ACHN (cell line): ENCODE data around the gene DMPK.

Source experiments
- DNase-seq: peaks from one replicate; pipeline ENCODE4 v3.0.0-alpha.2; 2015
- in situ Hi-C: cut with HindIII; loops from 2 replicates; pipeline ENCODE4 v1.10.0; 2017; ENCODE audit warnings: low sequenced_read_pairs, low pct_ligation_motif_present, low pct_unique_long_range_greater_than_20kb

Gene DMPK

DNA sequence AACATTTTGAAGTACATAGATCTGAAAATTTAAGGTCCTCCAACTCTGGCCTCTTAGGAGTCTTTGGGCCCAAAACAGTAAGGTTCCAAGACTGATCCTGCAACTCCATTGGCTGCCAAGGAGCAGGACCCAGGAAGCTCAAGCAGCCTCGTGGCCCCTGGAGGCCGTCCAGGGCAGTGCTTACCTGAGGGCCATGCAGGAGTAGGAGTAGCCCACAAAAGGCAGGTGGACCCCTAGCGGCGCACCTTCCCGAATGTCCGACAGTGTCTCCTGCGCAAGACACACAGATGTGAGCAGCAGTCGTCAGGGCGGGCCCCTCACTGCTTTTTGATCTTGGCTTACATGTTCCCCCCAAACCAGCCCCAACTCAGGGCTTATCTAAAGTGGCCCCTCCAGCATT lies 7.5 kb downstream of the DMPK start:
- DNase-seq: no peak
- in situ Hi-C loops: no loop called here

DNA sequence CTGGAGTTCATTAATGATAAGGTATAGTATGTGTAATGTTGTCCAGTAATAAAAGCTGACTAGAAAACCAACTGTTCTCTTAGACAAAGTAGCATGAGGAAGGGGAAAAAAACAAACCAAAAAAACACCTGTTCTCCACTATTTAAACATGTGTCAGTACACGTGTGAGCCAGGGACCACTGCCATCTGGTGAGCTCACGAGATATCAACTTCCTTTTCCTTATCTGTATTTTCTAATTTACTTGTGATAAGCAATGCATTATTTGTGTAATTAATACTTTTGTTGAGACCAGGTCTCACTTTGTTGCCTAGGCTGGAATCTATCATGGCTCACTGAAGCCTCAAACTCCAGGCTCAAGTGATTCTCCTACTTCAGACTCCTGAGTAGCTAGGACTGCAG lies 8.9 kb downstream of the DMPK start:
- DNase-seq: no peak
- in situ Hi-C loops: no loop called here

DNA sequence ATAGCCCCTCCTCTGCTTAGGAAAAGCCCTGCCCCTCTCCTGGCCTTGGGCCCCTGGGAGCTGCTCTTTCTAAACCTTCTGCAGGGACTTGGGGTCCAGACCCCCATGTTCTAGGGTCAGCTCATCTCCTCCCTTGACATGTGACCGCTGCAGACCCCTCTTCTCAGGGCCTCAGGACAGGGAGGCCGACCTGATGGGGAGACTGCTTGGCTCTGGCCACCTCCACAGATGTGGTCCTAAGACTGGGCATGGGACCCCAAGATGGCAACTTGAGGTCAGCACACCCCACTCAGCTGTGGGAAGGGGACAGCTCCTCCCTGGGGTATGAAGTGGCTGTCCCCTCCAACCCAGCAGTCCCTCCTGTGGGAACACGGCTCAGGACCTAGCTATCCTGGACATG lies 9.4 kb downstream of the DMPK start:
- no peak for DNase-seq
- in situ Hi-C loops: no loop called here

DNA sequence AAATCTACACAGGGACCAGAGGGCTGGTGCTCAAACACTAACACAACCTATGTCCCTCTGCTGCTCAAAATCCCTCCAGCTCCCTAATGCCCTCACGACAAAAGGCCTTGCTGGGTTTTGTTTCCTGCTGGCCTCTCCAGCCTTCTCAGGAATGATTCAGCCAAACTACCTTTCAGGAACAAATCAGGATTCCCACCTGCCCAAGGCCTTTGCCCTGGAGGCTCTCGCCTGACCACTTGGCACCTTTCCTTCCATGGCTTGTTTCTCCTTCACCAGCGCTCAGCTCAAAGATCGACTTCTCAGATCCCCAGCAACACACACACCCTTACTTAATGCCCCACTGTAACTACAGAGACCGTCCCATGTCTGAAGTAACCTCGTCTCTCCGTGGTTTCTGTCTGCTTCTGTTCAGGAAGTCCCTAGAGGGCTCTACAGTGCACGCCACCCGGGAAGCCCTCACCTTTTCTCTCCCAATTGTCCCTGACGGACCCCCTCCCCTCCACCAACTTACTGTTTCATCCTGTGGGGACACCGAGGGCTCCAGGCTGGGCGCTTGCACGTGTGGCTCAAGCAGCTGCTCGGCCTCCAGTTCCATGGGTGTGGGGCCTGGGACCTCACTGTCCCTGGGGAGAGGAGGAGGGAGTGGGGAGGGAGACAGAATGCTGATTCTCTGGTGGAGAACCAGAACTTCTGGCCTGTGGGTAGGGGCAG lies 10.0 kb downstream of the DMPK start:
- in situ Hi-C loops: no loop called here
- no peak for DNase-seq

DNA sequence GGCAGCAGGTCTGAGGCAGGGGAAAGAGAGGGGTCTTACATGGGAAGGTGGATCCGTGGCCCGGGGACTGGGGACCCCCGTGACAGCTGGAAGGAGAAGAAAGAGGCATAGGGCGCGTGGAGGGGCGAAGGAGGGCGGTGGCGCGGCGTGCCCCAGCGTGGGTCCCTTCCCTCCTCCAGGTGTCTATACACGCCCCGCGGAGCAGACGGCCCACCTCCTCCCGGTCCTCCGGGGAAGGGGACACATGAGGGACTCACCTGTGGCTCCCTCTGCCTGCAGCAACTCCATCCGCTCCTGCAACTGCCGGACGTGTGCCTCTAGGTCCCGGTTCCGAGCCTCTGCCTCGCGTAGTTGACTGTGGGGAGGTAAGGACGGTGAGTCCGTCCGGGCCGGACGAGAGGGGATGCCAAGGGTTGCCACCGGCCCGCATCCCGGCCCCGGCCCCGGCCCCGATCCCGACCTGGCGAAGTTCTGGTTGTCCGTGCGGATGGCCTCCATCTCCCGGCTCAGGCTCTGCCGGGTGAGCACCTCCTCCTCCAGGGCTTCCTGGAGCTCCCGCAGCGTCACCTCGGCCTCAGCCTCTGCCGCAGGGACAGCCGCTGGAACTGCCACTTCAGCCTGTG lies 10.9 kb downstream of the DMPK start:
- in situ Hi-C loops: no loop called here
- DNase-seq: no peak

DNA sequence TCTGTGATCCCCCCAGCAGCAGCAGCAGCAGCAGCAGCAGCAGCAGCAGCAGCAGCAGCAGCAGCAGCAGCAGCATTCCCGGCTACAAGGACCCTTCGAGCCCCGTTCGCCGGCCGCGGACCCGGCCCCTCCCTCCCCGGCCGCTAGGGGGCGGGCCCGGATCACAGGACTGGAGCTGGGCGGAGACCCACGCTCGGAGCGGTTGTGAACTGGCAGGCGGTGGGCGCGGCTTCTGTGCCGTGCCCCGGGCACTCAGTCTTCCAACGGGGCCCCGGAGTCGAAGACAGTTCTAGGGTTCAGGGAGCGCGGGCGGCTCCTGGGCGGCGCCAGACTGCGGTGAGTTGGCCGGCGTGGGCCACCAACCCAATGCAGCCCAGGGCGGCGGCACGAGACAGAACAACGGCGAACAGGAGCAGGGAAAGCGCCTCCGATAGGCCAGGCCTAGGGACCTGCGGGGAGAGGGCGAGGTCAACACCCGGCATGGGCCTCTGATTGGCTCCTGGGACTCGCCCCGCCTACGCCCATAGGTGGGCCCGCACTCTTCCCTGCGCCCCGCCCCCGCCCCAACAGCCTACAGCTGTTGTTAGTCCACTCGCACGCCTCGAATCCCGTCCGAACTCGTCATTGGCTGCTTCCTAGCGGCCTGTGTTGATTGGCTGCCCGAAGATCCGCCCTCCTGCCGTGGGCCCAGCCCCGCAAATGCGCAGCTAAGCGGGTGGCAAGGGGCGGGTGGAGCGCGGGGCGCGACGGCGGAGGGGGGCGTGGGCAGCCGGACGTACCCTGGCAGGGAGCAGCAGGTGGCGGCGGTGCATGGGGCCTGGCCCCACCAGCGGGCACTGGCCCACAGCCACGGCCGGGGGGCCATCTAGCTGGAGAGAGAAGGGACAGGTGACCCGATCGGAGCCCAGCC lies 11.8 kb downstream of the DMPK start:
- in situ Hi-C loops: no loop called here
- DNase-seq: peak; percentile 95

DNA sequence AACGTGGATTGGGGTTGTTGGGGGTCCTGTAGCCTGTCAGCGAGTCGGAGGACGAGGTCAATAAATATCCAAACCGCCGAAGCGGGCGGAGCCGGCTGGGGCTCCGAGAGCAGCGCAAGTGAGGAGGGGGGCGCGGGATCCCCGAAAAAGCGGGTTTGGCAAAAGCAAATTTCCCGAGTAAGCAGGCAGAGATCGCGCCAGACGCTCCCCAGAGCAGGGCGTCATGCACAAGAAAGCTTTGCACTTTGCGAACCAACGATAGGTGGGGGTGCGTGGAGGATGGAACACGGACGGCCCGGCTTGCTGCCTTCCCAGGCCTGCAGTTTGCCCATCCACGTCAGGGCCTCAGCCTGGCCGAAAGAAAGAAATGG lies 12.5 kb downstream of the DMPK start:
- in situ Hi-C loops: no loop called here
- peak; percentile 38 for DNase-seq

DNA sequence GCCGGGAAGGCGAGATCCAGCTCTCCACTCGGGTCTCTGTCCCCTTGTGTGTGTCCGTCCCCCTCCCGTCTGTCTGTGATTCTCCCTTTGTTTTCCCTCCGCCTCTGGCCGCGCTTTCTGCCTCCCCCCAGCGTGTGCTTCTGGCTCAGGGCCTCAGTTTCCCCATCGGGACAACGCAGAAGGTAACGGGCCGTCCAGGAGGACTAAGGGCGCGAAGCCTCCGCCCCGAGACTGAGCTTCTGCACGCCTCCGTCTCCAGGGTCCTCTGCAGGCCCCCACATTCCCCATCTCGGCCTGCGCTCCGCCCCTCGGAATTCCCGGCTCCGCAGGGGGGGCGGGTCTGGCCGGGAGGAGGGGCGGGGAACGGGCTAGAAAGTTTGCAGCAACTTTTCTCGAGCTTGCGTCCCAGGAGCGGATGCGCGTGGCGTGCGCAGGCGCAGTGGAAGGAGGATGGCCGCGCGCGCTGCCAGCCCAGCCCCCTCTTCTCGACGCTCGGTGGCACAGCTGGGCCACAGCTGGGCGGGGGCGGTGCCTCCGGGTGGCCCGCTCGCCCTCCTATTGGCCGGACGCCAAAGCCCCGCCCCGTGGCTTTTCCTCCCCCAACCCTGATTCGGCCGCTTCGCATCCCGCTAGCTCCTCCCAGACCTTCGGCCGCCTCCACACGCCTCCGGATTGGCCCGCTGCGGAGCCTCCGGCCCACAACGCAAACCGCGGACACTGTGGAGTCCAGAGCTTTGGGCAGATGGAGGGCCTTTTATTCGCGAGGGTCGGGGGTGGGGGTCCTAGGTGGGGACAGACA lies 13.1 kb downstream of the DMPK start, which contains the start of gene SIX5:
Gene SIX5, minus strand, starts transcription at position 269 of the 799 bp plus-strand sequence. CDS start 408 bp downstream, outside the sequence.
- in situ Hi-C loops: no loop called here
- DNase-seq: peak; percentile 94

DNA sequence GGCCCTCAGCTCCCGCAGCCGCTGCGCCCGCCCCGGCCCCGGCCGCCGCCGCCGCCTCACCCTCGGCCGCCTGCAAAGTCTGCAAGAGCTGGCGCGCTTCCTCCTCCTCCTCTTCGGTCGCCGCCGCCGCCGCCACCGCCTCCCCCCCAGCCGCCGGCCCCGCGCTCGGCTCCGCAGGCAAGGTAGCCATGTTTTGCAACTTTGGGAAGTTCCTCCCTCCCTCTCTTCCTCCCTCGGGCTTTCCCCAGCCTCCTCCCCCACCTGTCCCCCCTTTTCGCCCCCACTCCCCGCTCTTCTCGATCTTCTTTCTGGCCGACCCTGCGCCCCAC lies 13.7 kb downstream of the DMPK start:
- peak; percentile 48 for DNase-seq
- in situ Hi-C loops: no loop called here

DNA sequence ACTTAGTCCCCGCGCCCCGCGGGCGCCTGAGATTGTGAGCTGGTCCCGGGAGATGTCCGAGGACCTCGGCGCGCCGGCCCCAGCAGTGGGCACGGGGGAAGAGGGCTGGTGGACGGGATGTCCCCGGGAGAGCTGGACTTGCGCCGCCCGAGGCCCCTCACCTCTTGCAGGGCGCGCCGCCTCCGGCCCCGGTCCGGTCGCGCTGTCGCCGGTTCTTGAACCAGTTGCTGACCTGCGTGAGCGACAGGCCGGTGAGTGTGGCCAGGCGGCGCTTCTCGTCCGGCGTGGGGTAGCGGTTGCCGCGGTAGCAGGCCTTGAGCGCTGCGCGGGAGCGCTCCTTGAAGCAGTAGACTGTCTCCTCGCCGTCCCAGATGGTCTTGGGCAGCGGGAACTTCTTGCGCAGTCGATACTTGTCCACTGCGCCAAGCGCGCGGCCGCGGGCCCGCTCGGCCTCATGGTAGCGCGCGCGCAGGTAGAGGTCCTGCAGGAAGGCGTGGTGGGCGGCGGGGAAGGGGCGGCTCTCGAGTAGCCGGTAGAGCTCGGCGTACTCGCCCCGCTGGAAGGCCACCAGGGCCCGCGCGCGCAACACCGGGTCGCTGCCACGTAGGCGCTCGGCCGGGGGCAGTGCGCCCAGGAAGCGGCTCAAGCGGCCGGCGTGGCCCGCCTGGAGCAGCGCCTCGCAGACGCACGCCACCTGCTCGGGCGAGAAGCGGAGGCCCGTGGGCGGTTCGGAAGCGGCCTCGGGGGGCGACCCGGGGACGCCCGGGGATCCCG lies 14.2 kb downstream of the DMPK start:
- DNase-seq: peak; percentile 55
- in situ Hi-C loops: no loop called here

DNA sequence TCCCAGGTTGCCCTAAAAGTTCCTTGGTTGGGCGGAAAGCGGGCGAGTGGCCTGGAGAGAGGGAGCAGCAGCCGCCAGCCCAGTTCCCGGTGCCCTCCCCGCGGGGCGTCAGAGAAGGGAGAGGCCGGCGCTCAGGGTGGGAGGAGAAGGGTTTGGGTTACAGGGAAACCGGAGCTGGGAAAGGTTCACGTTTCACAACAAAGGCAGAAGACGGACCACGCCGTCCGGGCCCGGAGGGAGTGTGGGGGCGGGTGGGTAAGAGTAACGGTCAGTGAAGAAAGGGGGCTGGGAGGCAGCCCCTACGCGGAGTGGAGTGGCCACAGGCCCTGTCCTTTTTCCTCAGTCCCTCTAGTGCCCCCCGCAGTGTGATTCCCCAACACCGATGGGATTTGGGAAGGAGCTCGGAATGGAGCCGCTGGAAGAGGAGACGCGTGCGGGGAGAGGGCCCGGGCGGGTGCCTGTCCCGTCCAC lies 14.8 kb downstream of the DMPK start:
- DNase-seq: peak; percentile 54
- in situ Hi-C loops: no loop called here

DNA sequence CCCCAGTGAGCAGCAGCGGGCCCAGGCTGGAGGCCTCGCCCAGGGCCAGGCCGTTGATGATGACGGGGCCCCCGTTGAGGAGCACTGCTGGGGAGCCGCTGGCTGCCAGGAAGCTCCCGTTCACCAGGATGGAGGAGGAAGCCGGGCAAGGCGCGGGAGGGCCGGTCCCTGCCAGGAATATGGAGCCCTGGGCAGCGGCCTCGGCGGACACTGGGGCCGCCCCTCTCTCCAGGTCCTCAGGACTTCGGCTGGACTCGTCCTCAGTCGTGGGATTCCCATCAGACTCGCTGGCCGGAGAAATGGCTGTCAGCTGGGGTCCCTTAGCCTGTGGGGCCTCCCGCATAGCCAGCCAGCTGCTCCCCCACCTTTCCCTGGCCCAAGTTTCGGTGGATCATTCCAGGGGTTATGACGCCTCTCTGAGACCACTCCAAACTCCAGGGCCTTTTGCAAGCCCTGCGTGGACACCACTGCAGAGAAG lies 15.4 kb downstream of the DMPK start:
- in situ Hi-C loops: no loop called here

DNA sequence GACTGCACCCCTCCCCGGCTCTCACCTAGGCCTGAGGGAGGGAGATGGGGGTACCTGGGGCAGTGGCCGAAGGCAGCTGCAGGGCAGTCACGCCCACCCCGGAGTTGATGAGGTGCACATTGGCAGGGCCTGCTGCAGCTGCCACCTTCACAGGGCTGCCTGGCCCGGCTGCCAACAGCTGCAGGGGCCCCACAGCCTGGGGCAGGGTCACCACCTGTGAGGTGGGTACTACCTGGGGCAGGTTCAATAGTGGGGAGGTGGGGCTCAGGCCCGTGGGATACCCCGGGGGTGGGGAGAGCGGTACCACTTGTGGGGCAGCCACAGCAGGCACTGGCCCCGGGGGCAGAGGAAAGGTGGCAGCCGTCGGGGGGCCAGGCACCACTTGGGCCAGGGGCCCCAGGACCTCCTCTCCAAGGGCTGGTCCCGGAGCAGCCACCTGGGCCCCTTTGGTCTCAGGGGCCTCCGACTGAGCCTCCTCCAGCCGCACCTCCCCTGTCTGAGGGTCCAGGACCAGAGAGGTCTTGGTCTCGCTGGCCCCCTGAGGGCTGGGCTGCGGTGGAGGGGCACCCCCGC lies 15.9 kb downstream of the DMPK start:
- no peak for DNase-seq
- in situ Hi-C loops: no loop called here

More for the DNA sequence above, 15.4 kb downstream of the DMPK start:
- DNase-seq: no peak

DNA sequence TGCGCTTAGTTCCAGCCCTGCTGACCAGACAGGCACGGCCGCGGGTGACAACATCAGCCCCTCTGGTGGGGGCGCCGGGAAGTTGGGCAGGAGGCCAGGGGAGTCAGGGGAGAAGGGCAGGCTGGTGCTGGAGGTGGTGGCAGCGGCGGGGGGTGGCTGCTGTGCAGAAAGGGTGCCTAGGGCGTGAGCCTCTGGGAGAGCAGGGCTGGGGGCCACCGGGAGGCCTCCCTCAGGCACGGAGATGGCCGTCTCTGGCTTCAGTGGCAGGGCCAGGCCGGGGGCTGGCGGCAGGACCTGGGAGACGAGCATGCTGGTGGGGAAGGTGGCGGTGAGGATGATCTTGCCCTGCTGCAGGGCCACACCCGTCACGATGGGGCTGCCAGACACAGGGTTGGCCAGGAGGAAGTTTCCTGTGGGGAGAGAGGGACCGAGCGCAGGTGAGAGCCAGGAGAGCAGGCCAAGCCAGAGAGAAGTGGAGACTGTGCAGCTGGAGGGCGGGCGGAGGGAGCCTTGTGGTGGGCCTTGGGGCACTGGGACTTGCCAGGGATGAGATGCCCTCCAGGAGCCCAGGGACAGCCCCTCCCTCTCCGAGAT lies 16.5 kb downstream of the DMPK start:
- in situ Hi-C loops: no loop called here
- DNase-seq: no peak

DNA sequence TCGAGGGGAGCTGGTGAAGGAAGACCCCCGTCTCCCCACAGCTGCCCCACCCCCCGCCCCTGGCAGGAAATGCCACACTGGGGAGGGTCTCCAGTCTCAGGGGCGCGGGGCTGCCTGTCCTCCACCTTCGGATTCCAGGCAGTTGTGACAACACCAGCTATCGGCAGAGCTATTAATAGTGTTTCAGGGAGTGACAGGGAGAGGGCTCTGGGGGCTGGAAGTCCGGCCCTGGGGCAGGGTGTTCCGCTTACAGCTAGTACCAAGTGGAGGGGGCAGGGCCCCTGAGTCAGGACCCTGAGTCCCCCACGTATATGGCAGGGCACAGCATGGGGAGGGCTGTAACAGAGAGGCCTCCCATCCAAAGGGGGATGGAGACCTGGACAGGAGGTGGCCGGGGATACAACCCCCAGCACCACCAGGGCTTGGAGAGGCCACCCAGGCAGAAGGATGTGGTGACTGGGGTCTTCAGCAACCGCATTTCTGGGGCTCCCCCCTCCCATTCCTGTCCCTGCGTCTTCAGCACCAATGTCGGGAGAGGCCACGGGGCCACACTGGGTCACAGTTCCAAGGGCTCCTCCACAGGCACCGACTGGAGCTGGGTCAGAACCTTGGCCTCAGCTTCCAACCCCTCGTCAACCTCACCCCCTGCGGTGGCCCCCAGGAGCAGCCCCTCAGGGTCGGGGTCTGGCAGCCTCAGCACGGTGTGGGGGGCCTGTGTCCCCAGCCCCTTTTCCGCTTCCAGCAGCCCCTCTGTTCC lies 17.2 kb downstream of the DMPK start:
- DNase-seq: no peak
- in situ Hi-C loops: no loop called here

DNA sequence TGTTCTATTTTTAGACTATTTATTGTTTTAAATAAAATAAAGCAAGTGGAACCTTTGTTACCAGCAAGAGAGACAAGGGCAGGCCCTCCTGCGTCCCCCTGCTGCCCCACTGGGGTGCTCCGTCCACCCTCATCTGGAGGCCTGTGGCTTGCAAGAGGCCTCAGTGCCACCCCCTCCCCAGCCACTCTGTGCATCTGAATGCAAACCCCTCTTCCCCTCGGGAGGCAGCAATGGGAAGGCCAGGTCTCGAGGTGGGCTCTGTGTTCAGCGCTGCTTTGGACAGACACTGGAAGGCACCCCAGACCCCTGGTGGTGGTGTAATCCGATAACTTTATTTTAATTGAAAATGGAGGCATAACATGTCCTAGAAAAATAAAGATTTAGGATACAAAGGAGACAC lies 17.8 kb downstream of the DMPK start:
- no peak for DNase-seq
- in situ Hi-C loops: no loop called here
